Fibroblast of lung (primary cell): ENCODE measurements around the gene ABCC6. TPM values are rescaled to one million over a fixed set of nuclear protein-coding genes. Genes with fewer than 3 reads are reported as not detected.
"Not testable (repeated sequence)": the region's sequence is repeated elsewhere in the genome, so short reads cannot be mapped to it uniquely, and the experiment has no call there.

Experiments used
- DNase-seq, 2 donors: peaks; one replicate each; pipeline versions ENCODE4 v3.0.0 to v3.0.0-alpha.2; 2010; ENCODE audit warnings: low read depth in 2 of 2
- H2AFZ ChIP-seq: 2 replicates; pipeline ENCODE4 v1.5.1; 2012; ENCODE audit warnings: low read length, control low read depth, inconsistent platforms
- H3K27ac ChIP-seq: 2 replicates; pipeline ENCODE4 v1.5.1; 2011; ENCODE audit warnings: low read length, control low read depth; ENCODE audit not compliant: insufficient read depth
- H3K27me3 ChIP-seq: 2 replicates; pipeline ENCODE4 v1.5.1; 2011; ENCODE audit warnings: mild to moderate bottlenecking, low read length; ENCODE audit not compliant: control insufficient read depth, insufficient read depth
- H3K36me3 ChIP-seq: 2 replicates; pipeline ENCODE4 v1.5.1; 2011; ENCODE audit warnings: low read length; ENCODE audit not compliant: control insufficient read depth, insufficient read depth
- H3K4me1 ChIP-seq: 2 replicates; pipeline ENCODE4 v1.5.1; 2011; ENCODE audit warnings: low read length; ENCODE audit not compliant: control insufficient read depth, insufficient read depth; ENCODE audit errors: extremely low read depth
- H3K4me2 ChIP-seq: 2 replicates; pipeline ENCODE4 v1.5.1; 2011; ENCODE audit warnings: low read length, control low read depth; ENCODE audit not compliant: insufficient read depth; ENCODE audit errors: extremely low read depth
- H3K4me3 ChIP-seq, 4 experiments: fragments of 200-600 bp in 1 of 4; sonication (generic) in 1 of 4; replicated peaks in 1 of 4; 2 replicates each; pipeline ENCODE4 v1.5.1; 2011 to 2016; ENCODE audit warnings: low read length in 4 of 4, low read depth in 3 of 4, mild to moderate bottlenecking in 3 of 4, control low read depth in 2 of 4, inconsistent platforms in 1 of 4, mixed read lengths in 1 of 4; ENCODE audit not compliant: insufficient read depth in 1 of 4; ENCODE audit errors: control extremely low read depth in 1 of 4
- H3K79me2 ChIP-seq: 2 replicates; pipeline ENCODE4 v1.5.1; 2012; ENCODE audit warnings: mild to moderate bottlenecking, low read length, inconsistent platforms; ENCODE audit not compliant: control insufficient read depth, insufficient read depth
- H3K9ac ChIP-seq: 2 replicates; pipeline ENCODE4 v1.5.1; 2011; ENCODE audit warnings: mild to moderate bottlenecking, low read length, control low read depth; ENCODE audit not compliant: insufficient read depth
- H3K9me3 ChIP-seq: 2 replicates; pipeline ENCODE4 v1.5.1; 2012; ENCODE audit warnings: low read depth, low read length; ENCODE audit not compliant: control insufficient read depth, insufficient read depth
- H4K20me1 ChIP-seq: 2 replicates; pipeline ENCODE4 v1.5.1; 2011; ENCODE audit warnings: low read length; ENCODE audit not compliant: control insufficient read depth, insufficient read depth; ENCODE audit errors: extremely low read depth
- polyA plus RNA-seq, 2 donors: library from polyadenylated mRNA; depleted of rRNA in 1 of 2; stranded (reverse) in 1 of 2; unstranded in 1 of 2; fragments of >200 nt; gene quantifications; 2 replicates each; pipeline ENCODE4 v1.2.1, GENCODE V29; 2011 to 2012; ENCODE audit warnings: missing spikeins in 1 of 2
- total RNA-seq: library from RNA; depleted of rRNA; stranded (reverse); fragments of >200 nt; gene quantifications from 2 replicates; pipeline ENCODE4 v1.2.1, GENCODE V29; 2014

Gene ABCC6
- total and polyA plus RNA-seq, 2 donors (not counting 1 experiment from before 2014, with no cell fraction given): 0.87 to 6.3 TPM

DNA sequence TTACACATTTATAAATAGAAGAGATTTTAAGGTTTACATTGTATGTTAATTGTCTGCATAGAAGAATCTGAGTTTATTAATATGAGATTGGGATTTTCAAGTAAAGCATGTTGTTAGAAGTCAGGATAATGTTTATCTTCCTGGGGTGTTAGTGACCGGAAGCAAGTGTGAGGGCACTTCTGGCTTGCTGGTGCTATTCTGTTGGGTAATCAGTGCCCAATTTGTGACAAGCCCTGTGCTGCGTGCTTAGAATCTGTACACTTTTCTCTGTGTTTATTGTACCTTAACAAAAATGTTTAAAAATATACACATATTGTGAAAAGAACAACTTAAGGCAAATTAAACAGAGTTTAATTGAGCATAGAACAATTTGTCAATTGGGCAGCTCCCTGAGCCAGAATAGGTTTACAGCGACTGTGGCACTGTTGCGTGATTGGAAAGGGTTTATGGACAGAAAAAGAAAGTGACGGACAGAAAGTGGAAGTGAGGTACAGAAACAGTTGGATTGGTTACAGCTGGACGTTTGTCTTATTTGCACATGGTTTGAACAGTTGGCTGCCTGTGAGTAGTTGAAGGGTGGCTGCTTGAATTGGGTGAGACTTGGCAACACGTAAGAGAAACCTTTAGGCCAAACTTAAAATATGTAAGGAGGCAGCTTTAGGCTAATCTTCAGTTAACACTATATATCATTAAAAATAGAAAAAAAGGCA is 26.5 kb upstream of the ABCC6 start:
- H4K20me1 ChIP-seq, H3K4me3 ChIP-seq, H3K9ac ChIP-seq, H2AFZ ChIP-seq, H3K9me3 ChIP-seq, H3K4me1 ChIP-seq, H3K79me2 ChIP-seq, H3K4me2 ChIP-seq, H3K27me3 ChIP-seq, DNase-seq, H3K36me3 ChIP-seq, H3K27ac ChIP-seq: not testable (repeated sequence)

DNA sequence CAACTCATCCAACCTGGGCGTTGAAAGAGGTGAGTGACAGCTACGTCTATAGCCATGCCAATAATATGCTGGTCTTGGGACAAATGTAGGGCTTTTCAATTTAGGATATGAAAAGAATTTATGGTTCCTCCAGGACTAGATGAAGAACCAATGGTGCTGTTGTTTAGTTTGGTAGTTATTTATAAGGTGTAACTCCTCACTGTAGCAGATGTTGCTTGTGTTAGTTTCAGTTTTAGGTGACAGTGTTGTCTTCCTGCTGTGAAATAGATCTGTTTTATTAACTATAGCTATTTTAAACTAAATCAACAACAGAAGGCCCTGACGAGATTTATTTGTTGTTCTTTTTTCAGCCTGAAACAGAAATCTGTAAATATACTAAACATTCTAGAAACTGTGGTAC is 24.1 kb upstream of the ABCC6 start:
- not testable (repeated sequence) for H3K27ac ChIP-seq, H3K4me1 ChIP-seq, H3K9me3 ChIP-seq, H3K36me3 ChIP-seq, H3K4me3 ChIP-seq, DNase-seq, H4K20me1 ChIP-seq, H2AFZ ChIP-seq, H3K4me2 ChIP-seq, H3K27me3 ChIP-seq, H3K9ac ChIP-seq, H3K79me2 ChIP-seq

DNA sequence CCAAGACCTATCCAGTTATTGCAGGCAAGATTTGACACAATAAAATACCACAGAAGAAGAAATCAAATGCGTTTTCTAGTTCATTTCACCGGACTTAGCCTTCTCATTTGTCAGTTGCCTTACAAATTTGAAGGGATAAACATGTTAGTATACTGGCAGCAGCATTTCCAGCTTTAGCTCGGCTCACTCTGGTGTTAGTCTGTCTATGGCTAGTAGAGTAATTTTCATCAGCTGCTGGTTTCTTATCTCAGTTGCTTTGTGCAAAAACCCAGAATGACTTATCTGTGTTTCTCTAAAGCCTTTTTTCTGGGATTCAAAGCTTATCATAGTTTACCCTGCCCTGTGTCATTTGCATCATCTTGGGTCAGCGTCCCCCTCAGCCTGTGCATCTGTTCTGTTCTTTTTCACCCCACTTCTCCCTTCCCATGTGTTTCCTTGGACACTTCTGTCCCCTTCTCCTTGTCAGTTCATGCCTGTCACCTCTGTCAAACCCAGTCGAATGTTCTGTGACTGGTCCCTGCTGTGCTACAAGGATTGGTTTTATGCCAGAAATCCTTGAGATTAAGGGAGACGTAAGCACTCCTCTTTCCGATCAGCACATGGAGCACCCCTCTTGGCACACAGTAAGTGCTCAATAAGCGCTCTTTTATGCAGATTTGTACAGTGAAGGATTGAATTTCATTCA is 23.4 kb upstream of the ABCC6 start:
- H3K27ac ChIP-seq, H3K9me3 ChIP-seq, H3K79me2 ChIP-seq, H3K4me2 ChIP-seq, H3K9ac ChIP-seq, H4K20me1 ChIP-seq, H2AFZ ChIP-seq, H3K4me1 ChIP-seq, H3K4me3 ChIP-seq, DNase-seq, H3K27me3 ChIP-seq, H3K36me3 ChIP-seq: not testable (repeated sequence)

DNA sequence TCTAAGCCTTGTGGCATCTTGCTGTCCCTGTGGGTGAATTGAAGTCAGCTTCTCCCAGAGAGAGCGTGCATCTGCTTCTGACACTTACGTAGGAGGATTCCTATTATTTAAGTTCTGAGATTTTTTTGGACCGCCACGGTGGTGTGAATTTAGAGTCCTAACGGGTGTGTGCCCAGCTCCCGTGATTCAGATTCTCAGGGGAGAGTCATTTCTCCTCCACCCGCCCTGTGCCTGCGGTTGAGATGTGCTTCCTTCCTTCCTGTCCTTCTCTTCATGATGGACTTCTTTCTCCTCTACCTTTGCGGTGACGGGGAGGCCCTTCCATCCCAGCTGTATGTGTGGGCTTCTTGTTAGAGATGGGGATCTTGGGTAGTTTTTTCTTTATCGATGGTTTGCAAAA is 20.6 kb upstream of the ABCC6 start:
- not testable (repeated sequence) for H4K20me1 ChIP-seq, H3K79me2 ChIP-seq, H3K27ac ChIP-seq, H3K4me2 ChIP-seq, DNase-seq, H3K4me3 ChIP-seq, H3K9ac ChIP-seq, H3K27me3 ChIP-seq, H2AFZ ChIP-seq, H3K9me3 ChIP-seq, H3K36me3 ChIP-seq, H3K4me1 ChIP-seq

DNA sequence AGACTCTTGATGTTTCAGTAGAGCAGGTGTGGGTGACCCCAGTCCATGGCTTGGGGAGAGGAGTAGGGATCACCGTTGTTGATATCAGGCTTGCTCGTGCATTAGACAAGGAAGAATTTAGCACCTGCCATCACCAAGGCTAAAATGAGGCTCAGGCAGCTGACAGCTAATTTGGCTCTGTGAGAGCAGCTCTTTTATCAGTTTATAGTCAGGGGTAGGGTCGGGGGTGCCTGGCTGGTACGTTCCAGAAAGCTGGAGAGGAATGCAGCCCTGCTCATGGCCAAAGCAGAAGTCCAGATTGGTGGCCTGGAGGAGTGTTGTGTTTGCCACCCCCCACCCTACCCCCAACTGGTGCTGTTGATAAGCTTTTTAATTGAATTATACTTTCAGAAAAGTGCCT is 17.4 kb upstream of the ABCC6 start:
- H3K79me2 ChIP-seq, H3K27me3 ChIP-seq, H3K36me3 ChIP-seq, H3K9me3 ChIP-seq, H3K4me3 ChIP-seq, H3K4me1 ChIP-seq, DNase-seq, H4K20me1 ChIP-seq, H3K4me2 ChIP-seq, H3K9ac ChIP-seq, H2AFZ ChIP-seq, H3K27ac ChIP-seq: not testable (repeated sequence)

DNA sequence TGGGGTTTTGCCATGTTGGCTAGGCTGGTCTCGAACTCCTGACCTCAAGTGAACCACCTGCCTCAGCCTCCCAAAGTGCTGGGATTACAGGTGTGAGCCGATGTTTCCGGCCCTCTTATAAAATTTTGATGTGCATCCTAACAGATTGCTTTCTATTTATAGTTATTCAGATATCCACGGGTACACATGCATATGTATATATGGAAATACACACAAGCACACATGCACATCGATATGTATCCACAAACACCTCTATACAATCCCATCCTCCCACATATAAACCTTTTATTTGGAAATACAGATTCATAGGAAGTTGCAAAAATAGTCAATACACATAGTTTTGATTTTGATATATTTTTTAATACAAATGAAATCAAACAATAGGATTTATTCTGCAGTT is 14.4 kb upstream of the ABCC6 start:
- not testable (repeated sequence) for H3K9me3 ChIP-seq, H3K9ac ChIP-seq, H3K27me3 ChIP-seq, H3K27ac ChIP-seq, H3K4me2 ChIP-seq, H3K4me1 ChIP-seq, DNase-seq, H4K20me1 ChIP-seq, H3K4me3 ChIP-seq, H3K36me3 ChIP-seq, H3K79me2 ChIP-seq, H2AFZ ChIP-seq

DNA sequence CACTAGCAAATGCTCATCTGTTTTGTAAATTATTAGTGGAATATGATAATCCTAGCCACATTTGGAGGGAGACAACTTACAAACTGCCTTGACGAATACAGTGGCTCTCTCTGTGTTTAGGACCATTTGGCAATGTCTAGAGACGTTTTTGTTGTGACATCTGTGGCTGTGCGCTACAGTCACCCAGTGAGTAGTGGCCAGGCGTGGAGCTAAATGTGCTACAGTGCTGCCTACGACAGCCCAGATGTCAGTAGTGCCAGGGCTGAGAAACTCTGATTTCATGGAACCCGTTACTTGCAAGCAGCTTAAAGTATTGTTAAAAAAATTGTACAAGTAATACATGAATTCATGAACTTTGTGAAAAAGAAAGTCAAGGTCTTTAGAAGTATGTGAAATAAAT is 13.8 kb upstream of the ABCC6 start:
- not testable (repeated sequence) for H3K36me3 ChIP-seq, H4K20me1 ChIP-seq, H3K27me3 ChIP-seq, H3K4me3 ChIP-seq, H3K9me3 ChIP-seq, H3K4me1 ChIP-seq, H3K4me2 ChIP-seq, DNase-seq, H3K9ac ChIP-seq, H3K27ac ChIP-seq, H3K79me2 ChIP-seq, H2AFZ ChIP-seq
